GM21360 (cell line): ENCODE measurements around the gene MSX2.

Experiments used
- ATAC-seq: cut with Tn5 transposase; IDR thresholded peaks from one replicate; pipeline ENCODE4 v1.9.1; 2021; ENCODE audit warnings: mild to moderate bottlenecking, moderate library complexity; ENCODE audit not compliant: unreplicated experiment

Gene MSX2

DNA sequence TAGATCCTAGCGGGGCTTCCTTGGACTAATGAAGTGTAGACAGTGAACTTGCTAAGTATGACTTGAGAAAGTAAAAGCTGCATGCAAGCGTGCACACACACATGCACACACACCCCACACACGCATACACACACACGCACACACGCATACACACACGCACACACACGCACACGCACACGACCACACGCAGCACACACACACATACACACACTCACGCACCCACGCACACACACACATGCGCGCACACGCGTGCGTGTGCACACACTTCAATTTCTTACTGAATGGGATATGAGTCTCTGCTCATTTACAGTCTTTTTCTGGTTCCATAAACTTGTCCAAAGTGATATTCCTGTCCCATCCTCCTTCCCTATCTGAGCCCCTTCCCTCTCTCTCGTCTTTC, 41.2 kb downstream of the MSX2 start:
- no peak for ATAC-seq

DNA sequence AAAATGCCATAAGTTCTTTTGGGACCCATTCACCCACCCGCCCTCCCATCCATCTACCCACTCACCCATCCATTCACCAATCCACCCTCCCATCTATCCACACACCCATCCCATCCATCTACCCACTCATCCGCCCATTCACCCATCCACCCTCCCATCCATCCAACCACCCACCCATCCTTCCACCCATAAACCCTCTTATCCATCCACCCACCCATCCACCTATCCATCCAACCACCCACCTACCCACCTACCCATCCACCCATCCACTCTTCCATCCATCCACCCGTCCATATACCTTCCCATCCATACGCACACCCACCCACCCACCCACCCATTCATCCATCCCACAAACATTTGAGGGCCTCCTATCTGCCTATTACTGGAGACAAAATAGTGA, 43.3 kb downstream of the MSX2 start:
- no peak for ATAC-seq

DNA sequence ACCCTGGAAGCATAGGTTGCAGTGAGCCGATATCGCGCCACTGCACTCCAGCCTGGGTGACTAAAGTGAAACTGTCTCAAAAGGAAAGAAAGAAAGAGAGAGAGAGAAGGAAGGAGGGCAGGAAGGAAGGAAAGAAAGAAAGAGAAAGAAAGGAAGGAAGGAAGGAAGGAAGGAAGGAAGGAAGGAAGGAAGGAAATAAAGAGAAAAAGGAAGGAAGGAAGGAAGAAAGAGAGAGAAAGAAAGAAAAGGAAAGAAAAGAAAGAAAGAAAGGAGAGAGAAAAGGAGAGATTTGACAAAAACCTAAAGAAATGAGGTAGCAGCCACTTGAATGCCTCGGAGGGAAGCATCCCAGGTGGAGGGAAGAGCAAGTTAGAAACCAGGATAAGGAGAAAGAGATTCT, 44.6 kb downstream of the MSX2 start:
- ATAC-seq = no peak

DNA sequence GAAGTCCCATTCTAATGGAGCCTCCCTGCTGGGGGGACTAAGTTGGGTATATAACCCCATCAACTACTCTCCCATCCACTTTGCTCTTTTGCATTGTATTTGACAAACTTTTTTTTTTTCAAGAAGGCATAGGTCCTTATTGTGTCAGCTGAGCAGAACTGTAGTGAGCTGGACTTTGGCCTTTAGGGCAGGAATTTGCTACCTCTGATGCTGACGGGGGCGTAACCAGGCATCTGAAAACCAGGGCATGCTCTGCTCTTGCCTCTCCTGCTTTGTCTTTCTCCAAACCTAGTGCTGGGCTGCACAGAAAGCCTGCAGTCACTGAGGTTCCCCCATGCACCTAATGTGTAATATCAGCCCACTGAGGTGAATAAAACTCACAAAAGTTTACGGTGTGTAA, 49.0 kb downstream of the MSX2 start:
- ATAC-seq = no peak

DNA sequence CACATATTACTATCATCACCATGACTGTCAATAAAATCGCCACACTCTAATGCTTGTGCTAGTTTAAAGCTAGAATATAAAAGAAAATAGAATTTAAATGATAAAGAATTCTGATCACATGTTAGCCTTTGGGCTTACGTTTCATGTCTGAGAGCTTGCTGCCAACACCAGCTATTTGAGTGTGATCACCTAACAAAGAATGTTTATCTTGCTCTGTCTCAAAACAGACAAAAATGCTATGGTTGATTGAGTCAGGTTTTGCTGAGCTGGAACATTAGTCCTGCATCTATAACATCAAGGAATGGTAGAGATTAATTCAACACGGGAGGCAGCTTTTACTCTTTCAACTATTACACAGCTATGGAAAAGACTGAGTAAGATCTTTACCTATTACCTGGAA, 50.7 kb downstream of the MSX2 start:
- no peak for ATAC-seq

DNA sequence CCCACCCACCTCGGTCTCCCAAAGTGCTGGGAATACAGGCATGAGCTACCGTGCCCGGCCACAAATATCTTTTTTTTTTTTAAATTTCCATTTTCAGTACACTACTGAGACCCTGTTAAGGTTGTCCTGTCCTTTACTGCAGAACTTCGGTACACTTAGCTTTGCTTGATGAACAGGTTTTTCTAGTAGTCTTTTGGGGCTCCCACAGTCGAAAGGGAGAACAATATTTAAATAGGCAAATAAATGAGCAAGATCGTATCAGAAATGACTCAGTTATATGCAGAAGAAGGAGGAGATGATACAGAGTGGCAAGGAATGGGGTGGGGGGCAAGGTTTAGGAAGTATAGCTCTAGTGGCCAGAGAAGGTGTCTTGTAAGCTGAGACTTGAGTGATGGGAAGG, 52.7 kb downstream of the MSX2 start:
- no peak for ATAC-seq

DNA sequence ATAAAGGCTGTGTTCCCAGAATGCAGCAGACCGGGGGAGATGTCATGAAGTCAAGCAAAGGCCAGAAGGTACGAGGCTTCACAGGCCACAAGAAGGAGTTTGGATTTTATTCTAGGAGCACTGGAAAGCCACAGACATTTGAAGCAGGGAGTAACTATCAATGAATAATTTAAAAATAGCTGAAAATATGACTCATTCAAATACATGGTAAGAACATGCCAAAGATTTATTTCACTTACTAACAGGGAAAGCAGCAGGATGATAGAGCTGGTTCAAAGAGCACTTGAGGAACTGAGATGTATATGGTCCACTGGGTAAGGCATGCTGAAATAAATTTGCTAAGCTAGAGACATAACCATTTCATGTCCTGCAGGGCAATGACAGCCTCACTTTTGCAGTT, 53.2 kb downstream of the MSX2 start:
- no peak for ATAC-seq
